HG02884 (cell line): ENCODE measurements around the gene YY2.
"Not testable (repeated sequence)": the region's sequence is repeated elsewhere in the genome, so short reads cannot be mapped to it uniquely, and the experiment has no call there.

Experiments used
- ATAC-seq: cut with Tn5 transposase; IDR thresholded peaks from one replicate; pipeline ENCODE4 v1.9.1; 2021; ENCODE audit warnings: mild to moderate bottlenecking, moderate library complexity; ENCODE audit not compliant: unreplicated experiment

The YY2 gene

GRCh38 chrX:21873063-21873775 lies 17.4 kb downstream of the YY2 start:
- ATAC-seq = no peak

DNA sequence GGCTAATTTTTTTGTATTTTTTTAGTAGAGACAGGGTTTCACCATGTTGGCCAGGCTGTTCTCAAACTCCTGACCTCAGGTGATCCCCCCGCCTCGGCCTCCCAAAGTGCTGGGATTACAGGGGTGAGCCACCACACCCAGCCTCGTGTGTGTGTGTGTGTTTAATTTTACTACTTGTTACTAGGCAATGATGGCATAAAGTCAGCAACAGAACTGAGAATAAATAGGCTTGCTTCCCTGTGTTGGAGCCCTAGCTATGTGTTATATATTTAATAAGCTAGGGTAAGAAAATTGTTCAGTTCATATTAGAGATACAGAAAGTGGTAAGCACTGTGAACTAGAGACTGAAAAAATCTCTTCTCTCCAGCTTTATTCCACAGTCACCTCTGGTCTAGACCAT lies 18.4 kb downstream of the YY2 start:
- not testable (repeated sequence) for ATAC-seq

DNA sequence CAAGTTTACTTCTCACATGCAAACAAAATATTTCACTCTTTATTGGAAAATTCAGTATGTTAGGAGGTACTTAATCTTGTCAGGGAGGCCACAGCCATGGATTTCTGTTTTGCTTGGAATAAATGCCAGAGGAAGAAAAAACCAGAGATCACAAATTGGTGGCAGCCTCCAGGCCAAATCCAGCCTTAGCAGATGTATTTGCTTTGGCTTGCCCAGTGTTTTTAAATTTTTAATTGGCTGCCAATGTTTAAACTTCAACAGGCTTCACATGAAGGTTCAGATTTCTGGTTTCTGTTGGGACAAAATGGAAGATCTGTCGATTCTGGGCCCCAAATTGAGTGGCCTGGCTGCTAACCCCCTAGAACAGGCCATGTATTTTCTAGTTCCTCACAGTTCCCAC lies 19.2 kb downstream of the YY2 start:
- no peak for ATAC-seq

GRCh38 chrX:21881881-21882574 lies 26.2 kb downstream of the YY2 start:
- no peak for ATAC-seq

GRCh38 chrX:21883258-21883657 lies 27.5 kb downstream of the YY2 start:
- no peak for ATAC-seq

GRCh38 chrX:21885568-21885967 lies 29.8 kb downstream of the YY2 start:
- no peak for ATAC-seq

DNA sequence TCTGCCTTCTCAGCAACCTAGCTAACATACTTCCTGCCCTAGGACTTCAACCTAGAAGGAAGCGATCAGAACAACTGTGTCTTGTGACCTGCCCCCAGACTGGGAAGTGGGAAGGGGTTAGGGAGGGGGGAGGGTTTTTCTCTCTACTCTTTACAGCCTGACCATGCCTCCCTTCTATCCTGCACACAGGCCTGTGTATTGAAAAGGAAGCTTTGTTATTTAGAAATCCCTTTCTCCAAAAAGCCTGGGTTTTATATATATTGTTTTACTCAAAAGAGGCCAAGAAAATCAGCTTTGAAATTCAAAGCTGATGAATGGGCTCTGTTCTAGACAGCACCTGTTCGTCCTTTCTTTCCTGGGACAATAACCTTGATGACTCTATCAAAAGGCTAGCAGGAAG lies 49.5 kb downstream of the YY2 start:
- no peak for ATAC-seq

DNA sequence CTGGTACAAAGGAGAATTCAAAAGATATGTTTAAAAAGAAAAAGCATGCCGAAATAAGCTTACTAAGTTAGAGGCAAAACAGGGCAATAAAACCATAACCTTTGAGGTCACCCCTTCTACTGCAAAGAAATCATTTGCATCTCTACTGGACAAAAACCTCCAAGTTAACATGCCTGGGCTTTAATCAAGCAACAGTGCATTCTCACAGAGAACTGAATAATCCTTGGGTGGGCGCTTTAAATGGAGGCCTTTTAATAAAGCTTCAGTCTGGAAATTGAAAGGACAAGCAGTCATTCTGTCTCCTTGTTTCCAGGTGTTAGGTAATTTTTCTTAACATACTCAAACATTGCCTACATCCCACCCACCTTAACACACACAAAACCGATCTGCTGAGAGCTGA lies 50.2 kb downstream of the YY2 start:
- no peak for ATAC-seq

- ATAC-seq = no peak
Measured at GRCh38 chrX:21907260-21907659, 51.5 kb downstream of the YY2 start.
